H1 (cell line): ENCODE data around the gene RAB34. TPM values are rescaled to one million over a fixed set of nuclear protein-coding genes. Genes with fewer than 3 reads are reported as not detected.

Experiments used
- CTCF ChIA-PET: fragments of 300-600 bp; sonication (Branson Sonifier 250); formaldehyde crosslinking; loops from one replicate; lab custom pipeline; 2021; ENCODE audit not compliant: partially characterized antibody; lab: Charles Lee
- POLR2A ChIA-PET: fragments of 300-600 bp; sonication (Branson Sonifier 250); formaldehyde crosslinking; loops from one replicate; lab custom pipeline; 2021; ENCODE audit warnings: inconsistent platforms; ENCODE audit not compliant: partially characterized antibody; lab: Charles Lee
- DNase-seq, 2 experiments: peaks; one replicate each; pipeline versions ENCODE4 v3.0.0 to v3.0.0-alpha.2; 2010 to 2022; ENCODE audit warnings: low spot score in 2 of 2, low read depth in 1 of 2, mixed read lengths in 1 of 2
- FAIRE-seq: peaks from 2 replicates; lab custom pipeline; 2011; peaks lifted over from hg19 to GRCh38; lab: Jason Lieb, UNC
- H2AFZ ChIP-seq: 2 replicates; pipeline ENCODE4 v1.8.1; 2012; ENCODE audit warnings: low read length, inconsistent platforms
- H2AK5ac ChIP-seq: 2 replicates; pipeline ENCODE4 v1.6.1; 2013; ENCODE audit warnings: low read depth, low read length
- H2BK120ac ChIP-seq: replicated peaks from 2 replicates; pipeline ENCODE3; 2013; ENCODE audit warnings: low read depth, low read length, inconsistent platforms
- H2BK12ac ChIP-seq: 2 replicates; pipeline ENCODE4 v1.6.1; 2013; ENCODE audit warnings: low read depth, low read length
- H2BK15ac ChIP-seq: 2 replicates; pipeline ENCODE4 v1.6.1; 2013; ENCODE audit warnings: low read length
- H2BK20ac ChIP-seq: 2 replicates; pipeline ENCODE4 v1.6.1; 2013; ENCODE audit warnings: low read length
- H2BK5ac ChIP-seq: 2 replicates; pipeline ENCODE4 v1.6.1; 2013; ENCODE audit warnings: low read depth, low read length
- H3K14ac ChIP-seq: 2 replicates; pipeline ENCODE4 v1.6.1; 2013; ENCODE audit warnings: inconsistent platforms; ENCODE audit not compliant: insufficient read length
- H3K18ac ChIP-seq: 2 replicates; pipeline ENCODE4 v1.6.1; 2013; ENCODE audit warnings: low read length; ENCODE audit errors: extremely low read depth
- H3K23ac ChIP-seq: 2 replicates; pipeline ENCODE4 v1.6.1; 2013; ENCODE audit warnings: inconsistent platforms; ENCODE audit not compliant: insufficient read length
- H3K23me2 ChIP-seq: 2 replicates; pipeline ENCODE4 v1.6.1; 2013; ENCODE audit warnings: low read depth, low read length
- H3K27ac ChIP-seq: 2 replicates; pipeline ENCODE4 v1.6.1; 2011; ENCODE audit warnings: low read depth, low read length, inconsistent platforms
- H3K27me3 ChIP-seq, 4 experiments: replicated peaks in 1 of 4; 1 replicate in 1 of 4; 2 replicates in 3 of 4; pipeline versions ENCODE4 v1.6.1 to v1.8.1; 2011 to 2013; ENCODE audit warnings: low read length in 3 of 4, mild to moderate bottlenecking in 3 of 4, inconsistent platforms in 2 of 4, mixed read lengths in 2 of 4, moderate library complexity in 1 of 4; ENCODE audit not compliant: control insufficient read depth in 3 of 4, insufficient read depth in 3 of 4; ENCODE audit errors: extremely low read depth in 1 of 4
- H3K36me3 ChIP-seq, 4 experiments: 2 replicates each; pipeline versions ENCODE4 v1.6.1 to v1.8.1; 2011 to 2013; ENCODE audit warnings: mild to moderate bottlenecking in 4 of 4, low read length in 3 of 4, moderate library complexity in 2 of 4, control low read depth in 1 of 4, inconsistent platforms in 1 of 4; ENCODE audit not compliant: insufficient read depth in 4 of 4, control insufficient read depth in 2 of 4
- H3K4ac ChIP-seq: replicated peaks from 2 replicates; pipeline ENCODE3; 2013; ENCODE audit warnings: low read length, low read depth, mixed read lengths, inconsistent platforms; ENCODE audit not compliant: insufficient read length
- H3K4me1 ChIP-seq, 4 experiments: replicated peaks in 1 of 4; 1 replicate in 1 of 4; 2 replicates in 3 of 4; pipeline versions ENCODE4 v1.6.1 to v1.8.1; 2011 to 2013; ENCODE audit warnings: low read length in 3 of 4, inconsistent platforms in 2 of 4, mixed read lengths in 1 of 4; ENCODE audit not compliant: insufficient read depth in 4 of 4, control insufficient read depth in 3 of 4
- H3K4me2 ChIP-seq, 2 experiments: 2 replicates each; pipeline versions ENCODE4 v1.6.1 to v1.8.1; 2011 to 2013; ENCODE audit warnings: low read depth in 2 of 2, low read length in 2 of 2, control low read depth in 1 of 2, inconsistent platforms in 1 of 2, mild to moderate bottlenecking in 1 of 2; ENCODE audit not compliant: insufficient read depth in 1 of 2
- H3K4me3 ChIP-seq, 4 experiments: fragments of 200-600, 300-600 bp in 1 of 4; sonication (generic), shearing (Covaris generic), sonication (Bioruptor Twin) in 1 of 4; 2 replicates each; pipeline versions ENCODE4 v1.5.1 to v1.8.1; 2011 to 2016; ENCODE audit warnings: low read length in 4 of 4, low read depth in 3 of 4, control low read depth in 2 of 4, inconsistent platforms in 2 of 4, mild to moderate bottlenecking in 2 of 4, mixed read lengths in 1 of 4, moderate library complexity in 1 of 4; ENCODE audit not compliant: insufficient read depth in 2 of 4; ENCODE audit errors: extremely low read depth in 1 of 4
- H3K56ac ChIP-seq: replicated peaks from 2 replicates; pipeline ENCODE3; 2013; ENCODE audit warnings: low read depth, mild to moderate bottlenecking, mixed read lengths, low read length, inconsistent platforms; ENCODE audit not compliant: insufficient read length
- H3K79me1 ChIP-seq: 2 replicates; pipeline ENCODE4 v1.6.1; 2013; ENCODE audit warnings: low read depth, low read length, control low read depth
- H3K79me2 ChIP-seq, 2 experiments: 2 replicates each; pipeline versions ENCODE4 v1.6.1 to v1.8.1; 2012 to 2013; ENCODE audit warnings: low read length in 2 of 2, mild to moderate bottlenecking in 2 of 2, inconsistent platforms in 1 of 2; ENCODE audit not compliant: insufficient read depth in 2 of 2, control insufficient read depth in 1 of 2
- H3K9ac ChIP-seq, 4 experiments: replicated peaks in 1 of 4; 1 replicate in 1 of 4; 2 replicates in 3 of 4; pipeline versions ENCODE4 v1.6.1 to v1.8.1; 2011 to 2013; ENCODE audit warnings: low read depth in 3 of 4, low read length in 3 of 4, control low read depth in 2 of 4, mild to moderate bottlenecking in 2 of 4, moderate library complexity in 2 of 4, inconsistent platforms in 1 of 4; ENCODE audit errors: extremely low read depth in 1 of 4
- H3K9me3 ChIP-seq, 2 experiments: 2 replicates each; pipeline versions ENCODE4 v1.6.1 to v1.8.1; 2012 to 2013; ENCODE audit warnings: mild to moderate bottlenecking in 2 of 2, moderate library complexity in 2 of 2, control low read depth in 1 of 2, inconsistent platforms in 1 of 2, low read depth in 1 of 2, low read length in 1 of 2, mixed read lengths in 1 of 2; ENCODE audit not compliant: insufficient read depth in 2 of 2
- H4K20me1 ChIP-seq, 2 experiments: replicated peaks in 1 of 2; 2 replicates each; pipeline versions ENCODE3 to v1.8.1; 2011 to 2013; ENCODE audit warnings: inconsistent platforms in 2 of 2, low read length in 2 of 2, mild to moderate bottlenecking in 1 of 2; ENCODE audit not compliant: insufficient read depth in 2 of 2, control insufficient read depth in 1 of 2
- H4K5ac ChIP-seq: 2 replicates; pipeline ENCODE4 v1.6.1; 2013; ENCODE audit warnings: low read length, low read depth, mixed read lengths, inconsistent platforms; ENCODE audit not compliant: insufficient read length
- H4K8ac ChIP-seq: 2 replicates; pipeline ENCODE4 v1.8.0; 2013; ENCODE audit warnings: mild to moderate bottlenecking, moderate library complexity, low read length, inconsistent platforms; ENCODE audit not compliant: insufficient read depth; ENCODE audit errors: extremely low read depth
- H4K91ac ChIP-seq: replicated peaks from 2 replicates; pipeline ENCODE3; 2013; ENCODE audit warnings: low read length, mixed read lengths, inconsistent platforms; ENCODE audit not compliant: insufficient read length
- SRF ChIP-seq: IDR thresholded peaks from 2 replicates; pipeline ENCODE4 v1.6.1; 2011; ENCODE audit warnings: mild to moderate bottlenecking, low read depth, low read length, moderate library complexity
- WGBS, 2 experiments: shearing (Covaris generic) in 1 of 2; methylation state at CpG; one replicate each; pipeline versions ENCODE4 v1.1.6 to v1.1.7; 2013 to 2015; ENCODE audit warnings: low lambda C conversion rate in 2 of 2, mixed read lengths in 2 of 2, inconsistent platforms in 1 of 2, low coverage in 1 of 2, missing lambda C conversion rate in 1 of 2; ENCODE audit not compliant: insufficient replicate concordance in 2 of 2, insufficient coverage in 1 of 2, insufficient read length in 1 of 2; ENCODE audit errors: extremely low coverage in 1 of 2, missing lambda C conversion rate in 1 of 2; 5-methylcytosine and 5-hydroxymethylcytosine counted together
- polyA plus RNA-seq, 7 experiments: library from polyadenylated mRNA; depleted of rRNA in 3 of 7; stranded (reverse) in 5 of 7; unstranded in 2 of 7; fragments of >200 nt in 5 of 7; fragments of 200-250 nt in 2 of 7; gene quantifications; 1 replicate in 5 of 7; 2 replicates in 1 of 7; 4 replicates in 1 of 7; pipeline versions ENCODE4 v1.2.1 to v1.2.3, GENCODE V29; 2011 to 2013; ENCODE audit warnings: missing spikeins in 2 of 7, mixed read lengths in 2 of 7
- total RNA-seq: library from RNA; stranded (reverse); fragmentation: NEBNext Ultra II Directional; extraction: Animal tissue kit (Norgen Biotek cat#: 25700); gene quantifications from 2 replicates; pipeline ENCODE4 v1.2.1, GENCODE V29; 2021

RAB34 gene
- total and polyA plus RNA-seq, 2 of the 8 experiments (the other 6 are each of a cell fraction or from before 2014, with no cell fraction given): 237 to 305 TPM

DNA sequence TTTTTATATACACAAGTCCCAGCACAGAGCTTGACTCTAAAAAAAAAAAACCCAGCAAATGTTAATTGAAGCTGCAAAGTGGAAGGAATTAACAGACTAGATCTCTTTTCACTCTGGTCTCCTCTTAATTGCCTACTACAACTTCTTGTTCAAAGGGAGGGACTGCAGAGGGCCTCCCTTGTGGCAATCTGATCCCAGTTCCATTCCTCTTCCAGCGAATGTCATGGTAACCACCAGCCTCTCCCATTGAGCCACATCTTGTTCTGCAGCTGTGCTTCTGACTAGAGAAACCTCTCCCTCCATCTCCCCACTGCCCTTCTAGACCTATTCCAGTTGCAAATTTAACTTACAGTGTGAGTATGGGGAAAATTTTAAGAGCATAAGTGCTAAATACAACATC lies 49.8 kb downstream of the RAB34 start:
- H3K4me1 ChIP-seq: no peaks in the 10 kb centered on the region; a peak in 3 of 7 replicates
- H3K9ac ChIP-seq: no peak overlapping the region
- no peak overlapping the region for H2BK15ac ChIP-seq
- no peaks in the 10 kb centered on the region for H3K9me3 ChIP-seq
- no peak overlapping the region for H2BK12ac ChIP-seq
- peaks cover 7% of the 10 kb centered on the region; the same call in 1 of the 2 replicates for H3K79me1 ChIP-seq
- no peak overlapping the region for H4K5ac ChIP-seq
- DNase-seq: no peak
- no peak overlapping the region for H2BK20ac ChIP-seq
- peaks cover 2 to 14% of the 10 kb centered on the region in 2 experiments for H4K20me1 ChIP-seq
- no peak overlapping the region for H4K8ac ChIP-seq
- no peak overlapping the region for H3K56ac ChIP-seq
- no peak overlapping the region for H3K18ac ChIP-seq
- no peaks in the 10 kb centered on the region for H3K27me3 ChIP-seq
- no peak overlapping the region for H3K4me3 ChIP-seq
- WGBS, 2 experiments: 100% methylated on average over 1 of the region's 1 CpG; no CpG with 5 or more reads in 1 of the 2 experiments
- H3K23ac ChIP-seq: no peak overlapping the region
- H2AK5ac ChIP-seq: no peak overlapping the region
- peaks cover 14 to 35% (median 18%) of the 10 kb centered on the region in 4 experiments for H3K36me3 ChIP-seq
- POLR2A ChIA-PET: interaction anchor here (0.9 to 1.7 kb wide), 8 partner anchors 8 to 184 kb away, joined by 3 to 7 read pairs (median 3); partner anchors contain the start of gene BLTP2
- CTCF ChIA-PET: interaction anchor here (0.8 to 2.3 kb wide), 7 partner anchors 10 to 539 kb away, joined by 3 to 14 read pairs (median 4); no protein-coding TSS in a partner anchor
- no peak overlapping the region for H2BK5ac ChIP-seq
- TF ChIP-seq SRF: no peak
- peaks cover 19 to 55% of the 10 kb centered on the region in 2 experiments for H3K79me2 ChIP-seq
- no peak overlapping the region for H4K91ac ChIP-seq
- H2AFZ ChIP-seq: no peak overlapping the region
- H3K4me2 ChIP-seq: no peak overlapping the region
- no peak overlapping the region for H3K4ac ChIP-seq
- no peak overlapping the region for H2BK120ac ChIP-seq
- H3K23me2 ChIP-seq: no peaks in the 10 kb centered on the region
- no peak overlapping the region for H3K27ac ChIP-seq
- H3K14ac ChIP-seq: no peak overlapping the region
- FAIRE-seq: no peak
